ENCODE measurements around the gene ENTHD1. TPM values are rescaled to one million over a fixed set of nuclear protein-coding genes. Genes with fewer than 3 reads are reported as not detected.
"Not testable (repeated sequence)": the region's sequence is repeated elsewhere in the genome, so short reads cannot be mapped to it uniquely, and the experiment has no call there.

The ENTHD1 gene
- total and polyA plus RNA-seq, 10 donors = 0.09 to 0.59 (median 0.14) TPM; not detected in 5

DNA sequence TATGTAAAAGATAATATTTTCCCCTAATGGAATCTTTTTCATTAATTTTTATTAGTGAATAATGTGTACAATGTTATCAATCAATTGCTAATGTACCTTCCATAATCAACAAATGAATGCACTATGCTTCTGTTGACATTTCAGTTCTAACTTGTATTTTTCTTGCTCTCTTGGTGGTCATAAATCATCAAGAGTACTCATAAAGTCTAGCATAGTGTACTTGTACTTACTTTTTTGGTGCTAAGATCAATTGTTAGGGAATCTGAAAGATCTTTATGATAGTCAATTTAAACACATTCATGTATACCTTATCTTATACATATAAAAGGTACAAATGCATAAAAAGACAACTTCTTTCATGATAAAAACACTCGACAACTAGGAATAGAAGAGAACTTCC, 10.5 kb downstream of the ENTHD1 start:
- Histone ChIP-seq H3K4me3 (no peak overlapping the region), H3K36me3 (no peaks in the 10 kb centered on the region), H3K4me1 (no peaks in the 10 kb centered on the region), H3K9me3 (no peaks in the 10 kb centered on the region), H3K27ac (no peak overlapping the region), H3K27me3 (replicated peaks in 1 of 7) (no peaks in the 10 kb centered on the region)
- intact Hi-C loops (cut with DNase I; ENCODE audit: low total_unique reads) = no loop called here
- 60 to 92% (median 81%) methylated on average over 1 of the region's 1 CpG for WGBS, 5 donors
- DNase-seq = no peak
- TF ChIP-seq, protein P1, sequence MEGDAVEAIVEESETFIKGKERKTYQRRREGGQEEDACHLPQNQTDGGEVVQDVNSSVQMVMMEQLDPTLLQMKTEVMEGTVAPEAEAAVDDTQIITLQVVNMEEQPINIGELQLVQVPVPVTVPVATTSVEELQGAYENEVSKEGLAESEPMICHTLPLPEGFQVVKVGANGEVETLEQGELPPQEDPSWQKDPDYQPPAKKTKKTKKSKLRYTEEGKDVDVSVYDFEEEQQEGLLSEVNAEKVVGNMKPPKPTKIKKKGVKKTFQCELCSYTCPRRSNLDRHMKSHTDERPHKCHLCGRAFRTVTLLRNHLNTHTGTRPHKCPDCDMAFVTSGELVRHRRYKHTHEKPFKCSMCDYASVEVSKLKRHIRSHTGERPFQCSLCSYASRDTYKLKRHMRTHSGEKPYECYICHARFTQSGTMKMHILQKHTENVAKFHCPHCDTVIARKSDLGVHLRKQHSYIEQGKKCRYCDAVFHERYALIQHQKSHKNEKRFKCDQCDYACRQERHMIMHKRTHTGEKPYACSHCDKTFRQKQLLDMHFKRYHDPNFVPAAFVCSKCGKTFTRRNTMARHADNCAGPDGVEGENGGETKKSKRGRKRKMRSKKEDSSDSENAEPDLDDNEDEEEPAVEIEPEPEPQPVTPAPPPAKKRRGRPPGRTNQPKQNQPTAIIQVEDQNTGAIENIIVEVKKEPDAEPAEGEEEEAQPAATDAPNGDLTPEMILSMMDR (IDR thresholded peaks at IDR 0.05 in 8 of 11, conservative IDR thresholded peaks at IDR 0.05 in 3 of 11) = no peak
- no peak for TF ChIP-seq POLR2AphosphoS5 (IDR thresholded peaks at IDR 0.05)
- TF ChIP-seq POLR2A (IDR thresholded peaks at IDR 0.05) = no peak

DNA sequence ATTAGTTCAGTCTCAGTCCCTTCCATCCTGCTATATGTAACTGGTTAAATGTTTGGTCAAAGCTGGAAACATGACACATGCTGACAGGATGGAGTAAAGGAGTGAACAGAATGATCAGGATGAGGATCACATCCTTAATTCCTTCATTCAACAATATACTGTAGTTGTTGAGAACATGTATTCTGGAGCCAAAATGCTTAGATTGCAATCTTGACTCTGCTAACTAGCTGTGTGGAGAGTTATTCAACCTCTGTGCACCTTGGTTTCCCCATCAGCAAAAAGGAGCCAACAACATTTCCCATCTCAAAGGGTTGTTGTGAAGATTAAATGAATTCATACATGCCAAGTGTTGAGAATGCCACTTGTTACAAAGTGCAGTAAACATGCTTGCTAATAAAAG, 12.8 kb downstream of the ENTHD1 start:
- no peaks in the 10 kb centered on the region for H3K27me3 ChIP-seq (replicated peaks in 1 of 7)
- intact Hi-C loops (cut with DNase I; ENCODE audit: low total_unique reads) = no loop called here
- no peak overlapping the region for H3K4me3 ChIP-seq
- no peaks in the 10 kb centered on the region for H3K9me3 ChIP-seq
- no peak overlapping the region for H3K27ac ChIP-seq
- DNase-seq = no peak
- TF ChIP-seq POLR2A (IDR thresholded peaks at IDR 0.05) (no peak), POLR2AphosphoS5 (IDR thresholded peaks at IDR 0.05) (no peak)
- TF ChIP-seq, protein P1 (IDR thresholded peaks at IDR 0.05 in 8 of 11, conservative IDR thresholded peaks at IDR 0.05 in 3 of 11) = no peak
- peaks cover 0 to 5% (median 0%) of the 10 kb centered on the region in 6 donors for H3K4me1 ChIP-seq
- no peaks in the 10 kb centered on the region for H3K36me3 ChIP-seq

DNA sequence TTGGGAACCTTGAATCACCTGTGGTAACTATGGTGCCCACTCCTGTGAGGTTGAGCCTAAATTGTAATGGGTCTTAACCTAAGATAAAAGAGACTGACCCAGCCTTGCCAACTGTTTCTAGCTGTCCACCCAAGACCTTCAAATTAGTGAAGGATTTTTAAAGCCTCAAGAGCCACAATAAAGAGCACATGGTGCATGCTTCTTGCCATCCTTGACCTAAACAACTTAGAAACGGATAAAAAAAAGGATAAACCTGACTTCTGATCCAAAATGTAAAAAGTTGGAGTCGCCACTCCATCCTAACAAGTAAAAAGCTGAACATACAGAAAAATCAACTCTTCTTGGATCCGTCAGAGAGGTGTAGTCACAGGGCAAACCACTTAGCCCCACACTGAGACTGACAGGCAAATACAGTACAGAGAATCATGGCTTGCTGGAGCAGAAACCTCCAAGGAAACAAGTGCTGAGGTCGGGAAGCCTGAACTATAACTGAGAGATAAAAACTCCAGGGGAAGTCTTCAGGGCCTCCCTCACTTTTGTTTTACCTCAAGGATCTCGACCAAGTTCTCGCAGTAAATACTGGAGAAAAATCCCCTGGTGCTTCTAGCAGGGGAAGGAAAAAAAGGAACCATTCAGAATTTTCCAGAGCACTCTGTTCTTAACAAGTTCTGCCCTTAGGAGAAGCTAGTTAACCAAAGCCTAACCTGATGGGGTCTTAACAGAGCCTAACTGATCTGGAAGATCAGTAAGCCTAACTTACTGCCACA, 16.3 kb downstream of the ENTHD1 start:
- intact Hi-C loops (cut with DNase I; ENCODE audit: low total_unique reads) = no loop called here

DNA sequence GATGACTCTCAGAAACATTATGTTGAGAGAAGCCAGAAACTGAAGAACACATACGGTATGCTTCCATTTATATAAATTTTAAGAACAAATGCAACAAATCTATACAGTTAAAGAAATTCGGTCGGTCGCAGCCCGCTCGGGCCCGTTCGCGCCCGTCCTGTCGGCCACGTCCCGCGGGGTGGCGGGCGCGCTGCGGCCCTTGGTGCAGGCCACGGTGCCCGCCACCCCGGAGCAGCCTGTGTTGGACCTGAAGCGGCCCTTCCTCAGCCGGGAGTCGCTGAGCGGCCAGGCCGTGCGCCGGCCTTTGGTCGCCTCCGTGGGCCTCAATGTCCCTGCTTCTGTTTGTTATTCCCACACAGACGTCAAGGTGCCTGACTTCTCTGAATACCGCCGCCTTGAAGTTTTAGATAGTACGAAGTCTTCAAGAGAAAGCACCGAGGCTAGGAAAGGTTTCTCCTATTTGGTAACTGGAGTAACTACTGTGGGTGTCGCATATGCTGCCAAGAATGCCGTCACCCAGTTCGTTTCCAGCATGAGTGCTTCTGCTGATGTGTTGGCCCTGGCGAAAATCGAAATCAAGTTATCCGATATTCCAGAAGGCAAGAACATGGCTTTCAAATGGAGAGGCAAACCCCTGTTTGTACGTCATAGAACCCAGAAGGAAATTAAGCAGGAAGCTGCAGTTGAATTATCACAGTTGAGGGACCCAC, 18.2 kb downstream of the ENTHD1 start:
- WGBS, 5 donors = 92 to 97% (median 94%) methylated on average over 32 to 42 of the region's 42 CpGs
- H3K4me3 ChIP-seq; DNase-seq; H3K27me3 ChIP-seq (replicated peaks in 1 of 7); intact Hi-C loops (cut with DNase I; ENCODE audit: low total_unique reads); H3K9me3 ChIP-seq; H3K36me3 ChIP-seq; H3K27ac ChIP-seq; H3K4me1 ChIP-seq: not testable (repeated sequence)

More for the DNA sequence above, 16.3 kb downstream of the ENTHD1 start:
- Histone ChIP-seq H3K27me3 (replicated peaks in 1 of 7) (no peaks in the 10 kb centered on the region), H3K9me3 (no peaks in the 10 kb centered on the region), H3K36me3 (no peaks in the 10 kb centered on the region), H3K4me3 (no peak overlapping the region), H3K27ac (no peak overlapping the region), H3K4me1 (peaks cover 0 to 5% (median 0%) of the 10 kb centered on the region in 6 donors)
- TF ChIP-seq POLR2A (IDR thresholded peaks at IDR 0.05) = no peak
- TF ChIP-seq, protein P1 (IDR thresholded peaks at IDR 0.05 in 8 of 11, conservative IDR thresholded peaks at IDR 0.05 in 3 of 11) = no peak
- no peak for TF ChIP-seq POLR2AphosphoS5 (IDR thresholded peaks at IDR 0.05)
- 60 to 80% (median 67%) methylated on average over 6 of the region's 6 CpGs for WGBS, 5 donors
- DNase-seq = no peak
